K562 (cell line): ENCODE measurements around the gene UQCC5. TPM values are rescaled to one million over a fixed set of nuclear protein-coding genes. Genes with fewer than 3 reads are reported as not detected.

Source experiments
- CREB3 ChIP-seq: fragments of 450-650 bp; conservative IDR thresholded peaks from 2 replicates; pipeline ENCODE4 v1.6.1; 2016; ENCODE audit warnings: missing genetic modification characterization, low read depth, mild to moderate bottlenecking, missing compliant biosample characterization, moderate library complexity
- CTBP1 ChIP-seq: fragments of 450-650 bp; IDR thresholded peaks from 2 replicates; pipeline ENCODE4 v1.6.1; 2016; ENCODE audit warnings: borderline replicate concordance
- DPF2 ChIP-seq: fragments of 450-650 bp; IDR thresholded peaks from 2 replicates; pipeline ENCODE4 v1.6.1; 2016
- E2F6 ChIP-seq, 2 experiments: IDR thresholded peaks; 2 replicates each; pipeline ENCODE4 v1.6.1; 2011; ENCODE audit warnings: borderline replicate concordance in 1 of 2, control low read depth in 1 of 2, low read depth in 1 of 2, low read length in 1 of 2, mild to moderate bottlenecking in 1 of 2, mixed read lengths in 1 of 2, moderate library complexity in 1 of 2; ENCODE audit not compliant: insufficient read depth in 1 of 2, insufficient read length in 1 of 2, poor library complexity in 1 of 2, severe bottlenecking in 1 of 2; ENCODE audit errors: extremely low read depth in 1 of 2
- FIP1L1 ChIP-seq: fragments of 200-400 bp; formaldehyde crosslinking; IDR thresholded peaks from 2 replicates; pipeline ENCODE4 v1.6.1; 2018; ENCODE audit warnings: mild to moderate bottlenecking, low read depth, low read length; ENCODE audit not compliant: poor library complexity, severe bottlenecking
- OTX1 ChIP-seq: fragments of 450-650 bp; formaldehyde crosslinking; IDR thresholded peaks from 2 replicates; pipeline ENCODE4 v1.4.0; 2022; ENCODE audit warnings: mild to moderate bottlenecking
- REST ChIP-seq, 2 experiments: fragments of 450-650 bp; formaldehyde crosslinking in 1 of 2; IDR thresholded peaks; 2 replicates each; pipeline versions ENCODE4 v1.4.0 to v1.6.1; 2014 to 2020; ENCODE audit warnings: mild to moderate bottlenecking in 2 of 2, borderline replicate concordance in 1 of 2, low read depth in 1 of 2
- ZC3H11A ChIP-seq: IDR thresholded peaks from 2 replicates; pipeline ENCODE4 v1.6.1; 2012; ENCODE audit warnings: low read depth, low read length, improper control_type of control experiment
- ZNF592 ChIP-seq: fragments of 450-650 bp; IDR thresholded peaks from 2 replicates; pipeline ENCODE4 v1.6.1; 2017; ENCODE audit warnings: antibody characterized with exemption, mild to moderate bottlenecking
- ZNF764 ChIP-seq: fragments of 250-450 bp; sonication (Bioruptor Pico); IDR thresholded peaks from 2 replicates; pipeline ENCODE4 v1.4.0; 2020; ENCODE audit warnings: low read depth, mild to moderate bottlenecking, moderate library complexity
- polyA plus RNA-seq, 8 experiments: library from polyadenylated mRNA; depleted of rRNA in 4 of 8; stranded (reverse) in 5 of 8; unstranded in 3 of 8; fragments of >200 nt; fragmentation: Nextera tagmentation in 2 of 8; fragmentation: Illumina TruSeq in 1 of 8; extraction: Ambion mirVana in 2 of 8; extraction: Trizol in 1 of 8; gene quantifications; 2 replicates each; pipeline versions ENCODE4 v1.2.1 to v1.2.3, GENCODE V29; 2011 to 2014; ENCODE audit warnings: inconsistent platforms in 1 of 8, missing spikeins in 1 of 8
- total RNA-seq, 7 experiments: library from RNA; depleted of rRNA in 6 of 7; stranded (reverse); fragments of >200 nt in 6 of 7; fragmentation: Illumina TruSeq in 2 of 7; extraction: Trizol in 2 of 7; gene quantifications; 2 replicates each; pipeline versions ENCODE4 v1.2.1 to v1.2.3, GENCODE V29; 2011 to 2021; ENCODE audit warnings: low replicate concordance in 1 of 7

UQCC5 gene
- total and polyA plus RNA-seq, 9 of the 15 experiments (the other 6 are each of a cell fraction or from before 2014, with no cell fraction given): 10.2 to 55.4 (median 33.8) TPM

GRCh38 chr3:52536369-52537164 is at the start of gene UQCC5 (continued):
- TF ChIP-seq REST (IDR thresholded peaks at IDR 0.05; ENCODE audit: borderline replicate concordance) (peak; percentile 45), REST (CRISPR knock-in tag; IDR thresholded peaks at IDR 0.05; ENCODE audit: low read depth) (no peak), CREB3 (tag) (no peak), OTX1 (CRISPR knock-in tag) (0 out of 2 replicates have a peak, but pooled peaks have one; percentile 44), DPF2 (no peak), FIP1L1 (no peak), ZC3H11A (no peak), CTBP1 (peak; percentile 73; the same call in 1 of the 2 replicates), ZNF764 (CRISPR knock-in tag) (no peak), ZNF592 (no peak), E2F6 (IDR thresholded peaks at IDR 0.05; ENCODE audit: borderline replicate concordance in 1 of 2, extremely low read depth in 1 of 2, insufficient read depth in 1 of 2, insufficient read length in 1 of 2, low read depth in 1 of 2, low read length in 1 of 2, poor library complexity in 1 of 2, severe bottlenecking in 1 of 2) (peak; percentile 74 to 83)
